Glutamatergic neuron (in vitro differentiated cells): ENCODE data around the gene ENG. TPM values are rescaled to one million over a fixed set of nuclear protein-coding genes. Genes with fewer than 3 reads are reported as not detected.

Experiments
- DNase-seq: peaks from one replicate; pipeline ENCODE4 v3.0.0; 2022
- H3K27ac Mint-ChIP-seq: one replicate; pipeline ENCODE4 v1.8.0; 2020; ENCODE audit warnings: mild to moderate bottlenecking, mixed read lengths, inconsistent platforms; ENCODE audit not compliant: unreplicated experiment
- H3K27me3 Mint-ChIP-seq: one replicate; pipeline ENCODE4 v1.8.0; 2020; ENCODE audit warnings: mild to moderate bottlenecking, moderate library complexity, mixed read lengths, inconsistent platforms; ENCODE audit not compliant: unreplicated experiment
- H3K36me3 Mint-ChIP-seq: one replicate; pipeline ENCODE4 v1.8.0; 2020; ENCODE audit warnings: mild to moderate bottlenecking, mixed read lengths, inconsistent platforms; ENCODE audit not compliant: unreplicated experiment
- H3K4me1 Mint-ChIP-seq: one replicate; pipeline ENCODE4 v1.8.0; 2020; ENCODE audit warnings: mild to moderate bottlenecking, low read depth, mixed read lengths, inconsistent platforms; ENCODE audit not compliant: unreplicated experiment
- H3K4me3 Mint-ChIP-seq: one replicate; pipeline ENCODE4 v1.8.0; 2020; ENCODE audit warnings: mild to moderate bottlenecking, mixed read lengths, inconsistent platforms; ENCODE audit not compliant: unreplicated experiment
- H3K9me3 Mint-ChIP-seq: one replicate; pipeline ENCODE4 v1.8.0; 2020; ENCODE audit warnings: mild to moderate bottlenecking, moderate library complexity, mixed read lengths, inconsistent platforms; ENCODE audit not compliant: unreplicated experiment
- total RNA-seq: library from RNA; stranded (reverse); fragmentation: NEBNext Ultra II Directional; extraction: Animal tissue kit (Norgen Biotek cat#: 25700); gene quantifications from one replicate; pipeline ENCODE4 v1.2.1, GENCODE V29; 2021; ENCODE audit not compliant: unreplicated experiment
- TF ChIP-seq, protein P1 (sequence below): fragments of 200-600 bp; sonication (generic); IDR thresholded peaks from one replicate; pipeline ENCODE4 v1.5.0; 2021; ENCODE audit not compliant: partially characterized antibody, unreplicated experiment

Gene ENG
- total RNA-seq, 1 donor from 2014 or later: not detected

DNA sequence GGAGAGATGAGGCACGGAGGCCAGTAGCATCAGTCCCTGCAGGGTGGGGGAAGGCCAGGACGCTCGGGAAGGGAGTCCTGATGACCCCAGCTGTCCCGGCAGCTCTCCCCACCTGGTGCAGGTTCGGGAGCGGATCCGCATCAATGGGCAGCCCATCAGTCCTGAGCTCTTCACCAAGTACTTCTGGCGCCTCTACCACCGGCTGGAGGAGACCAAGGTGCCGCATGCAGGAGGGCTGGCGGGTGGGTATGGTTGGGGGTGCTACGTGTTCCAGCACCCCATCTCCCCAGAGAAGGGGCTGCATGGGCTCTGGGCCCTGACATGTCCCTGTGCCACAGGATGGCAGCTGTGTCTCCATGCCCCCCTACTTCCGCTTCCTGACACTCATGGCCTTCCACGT lies 47.6 kb downstream of the ENG start:
- Mint-ChIP-seq H3K36me3 (no peaks in the 10 kb centered on the region), H3K27ac (no peak overlapping the region), H3K4me3 (no peak overlapping the region), H3K4me1 (no peaks in the 10 kb centered on the region), H3K9me3 (peaks cover 3% of the 10 kb centered on the region), H3K27me3 (peaks cover 1% of the 10 kb centered on the region)
- no peak for DNase-seq
- TF ChIP-seq, protein P1, sequence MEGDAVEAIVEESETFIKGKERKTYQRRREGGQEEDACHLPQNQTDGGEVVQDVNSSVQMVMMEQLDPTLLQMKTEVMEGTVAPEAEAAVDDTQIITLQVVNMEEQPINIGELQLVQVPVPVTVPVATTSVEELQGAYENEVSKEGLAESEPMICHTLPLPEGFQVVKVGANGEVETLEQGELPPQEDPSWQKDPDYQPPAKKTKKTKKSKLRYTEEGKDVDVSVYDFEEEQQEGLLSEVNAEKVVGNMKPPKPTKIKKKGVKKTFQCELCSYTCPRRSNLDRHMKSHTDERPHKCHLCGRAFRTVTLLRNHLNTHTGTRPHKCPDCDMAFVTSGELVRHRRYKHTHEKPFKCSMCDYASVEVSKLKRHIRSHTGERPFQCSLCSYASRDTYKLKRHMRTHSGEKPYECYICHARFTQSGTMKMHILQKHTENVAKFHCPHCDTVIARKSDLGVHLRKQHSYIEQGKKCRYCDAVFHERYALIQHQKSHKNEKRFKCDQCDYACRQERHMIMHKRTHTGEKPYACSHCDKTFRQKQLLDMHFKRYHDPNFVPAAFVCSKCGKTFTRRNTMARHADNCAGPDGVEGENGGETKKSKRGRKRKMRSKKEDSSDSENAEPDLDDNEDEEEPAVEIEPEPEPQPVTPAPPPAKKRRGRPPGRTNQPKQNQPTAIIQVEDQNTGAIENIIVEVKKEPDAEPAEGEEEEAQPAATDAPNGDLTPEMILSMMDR: no peak

DNA sequence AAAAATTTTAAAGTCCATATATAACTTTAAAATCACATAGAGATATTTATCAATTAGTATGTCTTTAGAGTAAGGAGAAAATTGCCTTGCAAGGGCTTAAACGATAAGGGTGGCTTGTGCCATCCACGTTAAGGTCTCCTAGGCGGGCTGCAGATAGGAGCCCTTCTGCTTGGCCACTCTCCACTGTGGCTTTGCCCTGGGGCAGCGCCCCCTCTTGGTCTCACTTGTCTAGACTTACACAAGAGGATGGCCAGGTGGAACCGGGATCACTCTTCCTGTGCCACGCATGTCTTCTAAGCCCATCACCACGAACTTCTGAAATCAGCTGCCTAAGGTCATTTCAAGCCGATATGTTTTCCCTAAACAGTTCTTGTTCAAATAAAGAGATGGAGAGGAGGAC lies 48.8 kb downstream of the ENG start:
- peaks cover 2% of the 10 kb centered on the region for H3K27me3 Mint-ChIP-seq
- DNase-seq: peak; percentile 70
- TF ChIP-seq, protein P1: peak; percentile 19
- peaks cover 4% of the 10 kb centered on the region for H3K9me3 Mint-ChIP-seq
- no peaks in the 10 kb centered on the region for H3K4me1 Mint-ChIP-seq
- H3K27ac Mint-ChIP-seq: peak overlapping the region; percentile 62
- H3K4me3 Mint-ChIP-seq: no peak overlapping the region
- no peaks in the 10 kb centered on the region for H3K36me3 Mint-ChIP-seq

DNA sequence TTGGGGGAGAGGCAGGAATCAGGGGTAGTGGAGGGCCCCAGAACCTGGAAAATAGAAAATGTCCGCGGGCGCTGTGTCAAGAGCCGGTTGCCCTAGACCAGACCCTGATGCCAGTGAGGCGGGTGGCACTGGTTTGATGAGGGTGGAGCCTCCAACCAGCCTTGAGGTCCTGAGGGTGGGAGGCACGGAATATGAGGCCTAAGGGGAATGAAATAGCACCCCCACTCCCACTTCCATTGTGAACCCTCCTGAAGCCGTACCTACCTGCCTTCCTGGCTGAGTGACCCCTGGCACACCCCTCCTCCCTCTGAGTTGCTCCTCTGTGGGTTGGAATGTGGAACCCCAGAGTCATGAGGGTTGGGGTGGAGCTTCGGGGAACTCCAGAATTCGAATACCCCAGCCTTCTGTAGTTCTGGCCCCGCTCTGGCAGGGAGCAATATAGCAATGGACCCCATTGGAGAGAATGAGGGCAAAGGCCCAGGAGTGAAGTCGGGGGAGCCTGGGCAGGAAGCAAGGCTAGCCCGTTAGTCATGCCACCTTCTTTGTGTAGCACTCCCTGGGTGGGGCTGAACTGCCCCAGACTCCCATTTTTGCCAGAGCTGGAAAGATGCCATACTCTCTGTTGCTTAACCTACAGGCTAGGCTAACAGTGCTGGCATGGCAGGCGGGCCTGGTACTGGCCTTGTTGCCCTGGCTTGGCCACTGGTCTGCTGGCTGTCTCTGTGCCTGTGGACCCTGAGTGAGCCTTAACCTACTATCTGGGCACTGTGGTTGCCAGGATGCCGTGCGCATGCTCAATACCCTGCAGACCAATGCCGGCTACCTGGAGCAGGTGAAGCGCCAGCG lies 50.7 kb downstream of the ENG start:
- H3K4me3 Mint-ChIP-seq: peak overlapping the region; percentile 96
- H3K36me3 Mint-ChIP-seq: no peaks in the 10 kb centered on the region
- peaks cover 4% of the 10 kb centered on the region for H3K9me3 Mint-ChIP-seq
- peaks cover 2% of the 10 kb centered on the region for H3K27me3 Mint-ChIP-seq
- no peak for DNase-seq
- H3K4me1 Mint-ChIP-seq: peaks cover 7% of the 10 kb centered on the region
- H3K27ac Mint-ChIP-seq: peak overlapping the region; percentile 84
- TF ChIP-seq, protein P1: no peak

DNA sequence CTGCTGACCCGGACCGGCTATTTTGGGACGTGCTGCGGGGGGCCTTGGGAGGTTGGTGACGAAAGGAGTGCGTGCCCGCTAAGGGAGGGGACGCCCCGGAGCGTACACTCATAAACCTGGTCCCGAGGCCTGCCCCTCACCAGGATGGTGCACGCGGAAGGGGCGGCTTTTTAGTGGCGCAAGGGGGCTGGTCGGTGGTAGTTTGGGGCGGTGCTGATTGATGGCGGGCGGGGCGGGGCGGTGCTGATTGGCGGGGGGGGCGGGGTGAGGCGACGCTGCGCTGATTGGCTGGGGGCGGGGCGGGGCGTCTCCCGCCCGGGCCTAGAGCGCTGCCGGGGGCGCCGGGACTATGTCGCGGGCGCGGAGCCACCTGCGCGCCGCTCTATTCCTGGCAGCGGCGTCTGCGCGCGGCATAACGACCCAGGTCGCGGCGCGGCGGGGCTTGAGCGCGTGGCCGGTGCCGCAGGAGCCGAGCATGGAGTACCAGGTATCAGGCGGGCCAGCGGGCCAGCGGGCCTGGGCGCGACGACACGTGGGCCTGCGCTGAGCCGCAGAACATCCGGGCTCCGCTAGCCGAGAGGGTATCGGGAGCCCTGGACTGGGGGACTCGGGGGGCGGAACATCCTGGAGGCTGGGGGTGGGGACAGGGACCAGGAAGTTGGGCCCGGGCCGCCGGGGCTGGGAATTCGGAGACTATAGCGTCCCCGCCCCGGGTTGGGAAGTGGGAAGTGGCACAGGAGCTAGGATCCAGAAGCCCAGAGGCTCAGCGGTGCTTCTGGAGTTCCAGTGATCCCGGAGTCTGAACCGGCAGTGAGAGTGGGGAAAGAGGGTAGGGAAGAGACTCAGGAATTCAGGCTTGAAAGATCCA lies 51.6 kb downstream of the ENG start, which contains the start of gene FPGS:
TSS of gene FPGS (plus strand) at position 307 of the 868 bp plus-strand sequence. CDS start at position 350, 43 bp downstream.
- peaks cover 7% of the 10 kb centered on the region for H3K4me1 Mint-ChIP-seq
- H3K27ac Mint-ChIP-seq: peak within 1 kb of the TSS; percentile 84
- H3K27me3 Mint-ChIP-seq: peaks cover 2% of the 10 kb centered on the region
- H3K36me3 Mint-ChIP-seq: no peaks in the 10 kb centered on the region
- peak within 1 kb of the TSS; percentile 96 for H3K4me3 Mint-ChIP-seq
- TF ChIP-seq, protein P1: no peak
- DNase-seq: peak; percentile 83
- H3K9me3 Mint-ChIP-seq: peaks cover 8% of the 10 kb centered on the region
